ENCODE results near the gene GC. TPM values are rescaled to one million over a fixed set of nuclear protein-coding genes. Genes with fewer than 3 reads are reported as not detected.
A peak's percentile ranks its signal among the peaks of the same experiment; 100 is the strongest.

The GC gene
- total and polyA plus RNA-seq, 2 of the 8 experiments (the other 6 are each of a cell fraction or from before 2014, with no cell fraction given), result 0.09 to 0.34 TPM

GRCh38 chr4:71765350-71765749, 18.5 kb downstream of the GC start:
- no peak overlapping the region for H3K14ac ChIP-seq (ENCODE audit: insufficient read length)
- no peaks in the 10 kb centered on the region for H4K20me1 ChIP-seq (replicated peaks in 1 of 2; ENCODE audit: control insufficient read depth in 1 of 2, insufficient read depth in 2 of 2, low read length in 2 of 2)
- no peaks in the 10 kb centered on the region for H3K79me2 ChIP-seq (ENCODE audit: control insufficient read depth in 1 of 2, insufficient read depth in 2 of 2, low read length in 2 of 2)
- H3K4ac ChIP-seq (replicated peaks; ENCODE audit: insufficient read length, low read depth, low read length), result peak overlapping the region; percentile 13
- FAIRE-seq (no peak), DNase-seq (ENCODE audit: low read depth in 1 of 2, low spot score in 2 of 2) (no peak)
- no peak overlapping the region; a peak in 1 of 7 replicates for H3K9ac ChIP-seq (replicated peaks in 1 of 4; ENCODE audit: extremely low read depth in 1 of 4, low read depth in 3 of 4, low read length in 3 of 4)
- H3K56ac ChIP-seq (replicated peaks; ENCODE audit: insufficient read length, low read depth, low read length), result no peak overlapping the region
- H2AK5ac ChIP-seq (ENCODE audit: low read depth, low read length), result no peak overlapping the region
- peaks cover 0 to 11% (median 0%) of the 10 kb centered on the region in 4 experiments; a peak in 2 of 8 replicates for H3K36me3 ChIP-seq (ENCODE audit: control insufficient read depth in 2 of 4, insufficient read depth in 4 of 4, low read length in 3 of 4)
- H3K9me3 ChIP-seq (ENCODE audit: insufficient read depth in 2 of 2, low read depth in 1 of 2, low read length in 1 of 2), result peaks cover 8 to 13% of the 10 kb centered on the region in 2 experiments
- H4K8ac ChIP-seq (ENCODE audit: extremely low read depth, insufficient read depth, low read length), result no peak overlapping the region
- POLR2A ChIA-PET (ENCODE audit: partially characterized antibody), result no interaction called here
- TF ChIP-seq SRF (IDR thresholded peaks at IDR 0.05; ENCODE audit: low read depth, low read length), result no peak
- TF ChIP-seq YY1 (IDR thresholded peaks at IDR 0.05; ENCODE audit: low read depth, low read length), result no peak
- TF ChIP-seq SP4 (IDR thresholded peaks at IDR 0.05; ENCODE audit: low read length), result no peak
- no peak for TF ChIP-seq USF2 (IDR thresholded peaks at IDR 0.05; ENCODE audit: low read length)
- TF ChIP-seq CHD2 (IDR thresholded peaks at IDR 0.05; ENCODE audit: low read length), result no peak
- TF ChIP-seq E2F6 (IDR thresholded peaks at IDR 0.05), result no peak
- H3K18ac ChIP-seq (ENCODE audit: extremely low read depth, low read length), result peak overlapping the region; percentile 52
- H3K27ac ChIP-seq (ENCODE audit: low read depth, low read length), result no peak overlapping the region
- 40% methylated on average over 4 of the region's 4 CpGs; no CpG with 5 or more reads in 1 of the 2 experiments for WGBS, 2 experiments (ENCODE audit: extremely low coverage in 1 of 2, insufficient coverage in 1 of 2, insufficient read length in 1 of 2, insufficient replicate concordance in 2 of 2, low coverage in 1 of 2, low lambda C conversion rate in 2 of 2, missing lambda C conversion rate in 1 of 2)
- no peak overlapping the region for H3K23ac ChIP-seq (ENCODE audit: insufficient read length)
- CTCF ChIA-PET (ENCODE audit: partially characterized antibody), result interaction anchor here (0.7 to 1.0 kb wide), 2 partner anchors 531 to 538 kb away, joined by 3 read pairs; no protein-coding TSS in a partner anchor
- no peak overlapping the region for H2BK15ac ChIP-seq (ENCODE audit: low read length)
- H2AFZ ChIP-seq (ENCODE audit: low read length), result peak overlapping the region; percentile 78; the same call in 1 of the 2 replicates
- H3K4me3 ChIP-seq (ENCODE audit: extremely low read depth in 1 of 4, insufficient read depth in 2 of 4, low read depth in 3 of 4, low read length in 4 of 4), result no peak overlapping the region
- no peaks in the 10 kb centered on the region for H3K27me3 ChIP-seq (replicated peaks in 1 of 4; ENCODE audit: control insufficient read depth in 3 of 4, extremely low read depth in 1 of 4, insufficient read depth in 3 of 4, low read length in 3 of 4)
- H4K5ac ChIP-seq (ENCODE audit: insufficient read length, low read depth, low read length), result peak overlapping the region; percentile 91
- H3K79me1 ChIP-seq (ENCODE audit: low read depth, low read length), result no peaks in the 10 kb centered on the region
- H3K23me2 ChIP-seq (ENCODE audit: low read depth, low read length), result no peaks in the 10 kb centered on the region
- H3K4me2 ChIP-seq (ENCODE audit: insufficient read depth in 1 of 2, low read depth in 2 of 2, low read length in 2 of 2), result peak overlapping the region; percentile 12 to 42; a peak in 2 of 4 replicates
- H2BK12ac ChIP-seq (ENCODE audit: low read depth, low read length), result no peak overlapping the region
- H2BK120ac ChIP-seq (replicated peaks; ENCODE audit: low read depth, low read length), result peak overlapping the region; percentile 16
- peaks cover 0 to 6% (median 2%) of the 10 kb centered on the region in 4 experiments; a peak in 3 of 7 replicates for H3K4me1 ChIP-seq (replicated peaks in 1 of 4; ENCODE audit: control insufficient read depth in 3 of 4, insufficient read depth in 4 of 4, low read length in 3 of 4)
- peak overlapping the region; percentile 86; the same call in 1 of the 2 replicates for H2BK5ac ChIP-seq (ENCODE audit: low read depth, low read length)
- peak overlapping the region; percentile 68 for H2BK20ac ChIP-seq (ENCODE audit: low read length)
- H4K91ac ChIP-seq (replicated peaks; ENCODE audit: insufficient read length, low read length), result peak overlapping the region; percentile 34

Measured in H1 (cell line).